Measurements from ENCODE around the gene STARD13. TPM values are rescaled to one million over a fixed set of nuclear protein-coding genes. Genes with fewer than 3 reads are reported as not detected.

STARD13 gene
- 55.6 TPM for total RNA-seq (ENCODE audit: insufficient read depth, low replicate concordance)

- peak; percentile 99 for DNase-seq (ENCODE audit: low spot score)
Observed at GRCh38 chr13:33285420-33286124, at the start of gene STARD13. Gene STARD13, minus strand, starts transcription at chr13:33285755. Its CDS starts 117 bp downstream, at chr13:33285638.

GRCh38 chr13:33334831-33335230 is 49.3 kb upstream of the STARD13 start:
- no peak for DNase-seq (ENCODE audit: low spot score)

DNA sequence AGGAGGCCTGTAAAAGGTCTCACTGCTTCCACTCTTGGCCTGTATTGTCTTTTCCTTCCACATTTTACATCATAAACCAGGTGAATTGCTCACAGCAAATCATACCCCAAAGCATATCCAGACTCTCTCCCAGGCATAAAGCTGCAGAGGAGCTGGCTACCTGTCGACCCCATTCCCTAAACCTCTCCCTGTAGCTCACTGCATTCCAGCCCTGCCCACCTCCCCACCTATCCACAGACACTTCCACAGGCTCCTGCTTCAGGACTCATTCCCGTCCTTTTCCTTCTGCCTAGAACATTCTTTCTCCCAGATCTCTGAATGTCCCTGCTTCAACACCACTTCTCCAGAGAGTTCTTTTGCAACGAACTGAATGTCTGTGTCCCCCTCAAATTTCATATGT is 46.4 kb upstream of the STARD13 start:
- no peak for DNase-seq (ENCODE audit: low spot score)

- DNase-seq (ENCODE audit: low spot score): no peak
Observed at GRCh38 chr13:33330483-33330882, 44.9 kb upstream of the STARD13 start.

- DNase-seq (ENCODE audit: low spot score): no peak
Observed at GRCh38 chr13:33328701-33329100, 43.1 kb upstream of the STARD13 start.

DNA sequence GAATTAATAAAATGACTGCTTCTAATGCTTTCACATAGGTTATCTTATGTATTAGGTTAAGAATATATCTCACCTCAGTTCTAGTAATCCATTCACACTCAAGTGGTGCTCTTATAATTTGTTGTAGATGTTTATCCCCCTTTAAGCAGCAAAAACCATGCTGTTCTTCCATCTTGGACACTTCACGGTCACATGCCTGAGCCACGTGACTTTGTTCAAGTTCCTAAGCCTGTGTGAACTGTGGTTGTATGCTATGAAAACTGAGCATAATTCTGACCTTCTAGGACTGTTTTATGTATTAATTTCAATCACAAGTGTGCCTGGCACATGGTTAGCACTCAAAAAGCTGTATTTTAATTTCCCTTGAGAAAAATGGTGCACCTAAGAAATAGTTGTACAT is 41.2 kb upstream of the STARD13 start:
- no peak for DNase-seq (ENCODE audit: low spot score)

DNA sequence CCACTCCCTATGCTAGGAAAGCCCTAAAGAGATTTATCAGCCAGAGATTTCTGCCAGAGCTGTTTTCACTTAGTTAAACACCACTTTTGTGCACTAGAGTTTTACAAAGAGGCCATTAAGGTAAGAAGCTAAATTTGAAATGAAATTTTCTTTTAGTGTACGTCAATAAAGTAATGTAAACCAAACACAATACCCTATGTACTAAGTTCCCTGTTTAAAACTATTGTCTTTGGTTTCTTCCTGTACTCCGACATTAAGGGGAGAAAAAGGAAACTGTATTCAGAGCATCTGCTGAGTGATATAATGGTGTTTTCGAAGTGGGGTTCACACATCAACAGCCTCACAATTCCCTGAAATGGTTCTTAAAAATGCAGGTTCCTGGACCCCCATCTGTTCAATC is 40.7 kb upstream of the STARD13 start:
- no peak for DNase-seq (ENCODE audit: low spot score)

- peak; percentile 79 for DNase-seq (ENCODE audit: low spot score)
Observed at GRCh38 chr13:33323801-33324510, 38.4 kb upstream of the STARD13 start.

DNA sequence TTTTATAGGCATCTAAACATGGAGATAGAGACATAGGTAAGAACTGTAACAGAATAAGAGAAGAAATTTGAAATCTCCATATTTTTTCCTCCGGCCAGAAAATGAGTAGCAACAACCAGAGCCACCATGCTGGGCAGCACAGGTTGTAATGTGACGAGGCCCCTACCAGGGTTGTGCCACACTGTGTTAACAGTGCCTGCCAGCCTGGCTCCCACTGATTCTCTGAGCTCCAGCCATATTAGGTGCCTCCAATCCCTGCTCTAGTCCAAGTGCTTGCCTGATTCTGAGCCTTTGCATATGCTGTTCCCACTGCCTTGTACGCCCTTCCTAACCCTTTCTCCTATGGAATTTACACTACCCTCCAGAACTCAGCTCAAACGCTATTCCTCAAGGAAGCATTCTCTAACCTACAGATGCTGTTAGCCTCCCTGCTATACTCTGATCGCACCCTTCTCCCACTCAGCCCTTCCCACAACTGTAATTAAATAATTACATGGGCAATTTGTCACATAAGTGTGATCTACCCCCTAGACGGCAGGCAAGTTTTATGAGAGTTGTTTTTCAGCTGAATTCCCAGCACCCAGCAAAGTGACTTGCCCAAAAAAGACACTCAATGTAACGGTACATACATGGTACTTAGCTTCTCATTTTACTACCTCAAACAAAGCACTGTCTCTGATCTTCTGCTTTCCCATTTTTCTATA is 37.6 kb upstream of the STARD13 start:
- DNase-seq (ENCODE audit: low spot score): peak; percentile 22

DNA sequence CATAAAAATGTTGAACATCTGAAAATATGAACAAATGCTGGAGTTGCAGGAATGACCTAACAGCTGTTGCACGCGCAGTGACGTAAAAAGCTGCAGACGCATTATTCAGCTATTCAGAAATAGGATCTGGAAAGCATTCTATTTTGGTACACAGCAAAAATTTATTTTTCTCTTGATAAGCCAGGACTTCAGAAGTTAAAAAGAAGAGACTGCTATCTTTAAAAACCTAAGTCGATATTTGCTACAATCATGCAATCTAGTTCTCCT is 36.9 kb upstream of the STARD13 start:
- DNase-seq (ENCODE audit: low spot score): peak; percentile 85

DNA sequence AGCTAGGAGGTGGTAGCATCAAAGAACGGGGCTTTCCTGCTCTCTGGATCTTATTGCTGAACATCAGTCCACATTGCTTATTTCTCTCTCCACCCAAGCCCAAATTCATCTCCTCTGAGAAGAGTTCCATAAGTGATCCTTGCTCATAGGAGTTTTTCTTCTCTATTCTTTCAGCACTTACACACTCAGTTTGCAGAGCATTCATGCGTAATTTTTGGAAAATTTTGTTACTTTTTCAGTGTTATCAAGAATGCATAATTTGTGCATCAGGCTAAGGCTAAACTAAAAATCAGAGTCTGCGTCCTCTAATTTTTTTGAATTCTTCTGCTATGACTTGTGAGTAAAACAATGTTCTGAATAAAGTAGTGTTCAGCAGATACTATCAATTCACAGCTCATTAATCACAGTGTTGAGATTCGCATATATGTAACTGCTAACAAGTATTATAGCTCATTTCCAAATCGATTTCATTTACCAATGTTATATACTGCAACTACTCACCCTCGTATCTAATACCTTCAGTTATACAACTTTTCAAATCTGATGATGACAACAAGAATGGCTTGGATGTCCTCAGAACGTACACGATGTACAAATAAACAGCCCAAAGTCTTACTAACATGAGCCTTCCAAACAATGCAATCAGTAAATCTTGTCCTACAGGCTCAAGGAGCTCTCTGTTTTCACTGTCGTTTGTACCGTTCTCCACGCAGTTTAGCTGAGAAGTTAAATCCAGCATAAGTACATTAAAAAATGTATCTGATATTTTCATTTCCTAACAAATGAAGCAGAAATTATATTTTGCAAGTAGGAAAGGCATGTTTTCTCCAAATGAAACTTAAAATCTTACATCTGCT is 36.4 kb upstream of the STARD13 start:
- peak; percentile 45 for DNase-seq (ENCODE audit: low spot score)

DNA sequence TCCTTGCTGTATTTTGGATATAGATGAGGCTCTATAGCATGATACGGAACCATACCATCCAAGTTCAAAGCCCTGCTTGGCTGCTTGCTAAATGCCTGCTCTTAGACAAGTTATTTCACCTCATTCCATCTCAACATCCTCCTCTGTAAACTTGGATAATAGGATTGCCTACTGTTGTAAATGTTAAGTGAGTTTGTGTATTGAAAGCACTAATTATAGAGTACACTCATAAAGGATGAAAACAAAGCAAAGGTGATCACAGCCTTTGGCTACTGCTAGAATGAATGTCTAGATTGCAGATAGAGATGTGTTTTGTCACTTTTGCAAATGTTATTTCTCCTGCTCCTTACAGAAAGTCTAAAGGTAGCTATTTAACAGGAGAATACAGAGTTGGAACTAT is 34.3 kb upstream of the STARD13 start:
- peak; percentile 5 for DNase-seq (ENCODE audit: low spot score)

GRCh38 chr13:33318744-33319143 is 33.2 kb upstream of the STARD13 start:
- no peak for DNase-seq (ENCODE audit: low spot score)

- DNase-seq (ENCODE audit: low spot score): no peak
Observed at GRCh38 chr13:33318037-33318436, 32.5 kb upstream of the STARD13 start.

GRCh38 chr13:33316890-33317289 is 31.3 kb upstream of the STARD13 start:
- no peak for DNase-seq (ENCODE audit: low spot score)

- DNase-seq (ENCODE audit: low spot score): no peak
Observed at GRCh38 chr13:33313504-33313903, 27.9 kb upstream of the STARD13 start.

DNA sequence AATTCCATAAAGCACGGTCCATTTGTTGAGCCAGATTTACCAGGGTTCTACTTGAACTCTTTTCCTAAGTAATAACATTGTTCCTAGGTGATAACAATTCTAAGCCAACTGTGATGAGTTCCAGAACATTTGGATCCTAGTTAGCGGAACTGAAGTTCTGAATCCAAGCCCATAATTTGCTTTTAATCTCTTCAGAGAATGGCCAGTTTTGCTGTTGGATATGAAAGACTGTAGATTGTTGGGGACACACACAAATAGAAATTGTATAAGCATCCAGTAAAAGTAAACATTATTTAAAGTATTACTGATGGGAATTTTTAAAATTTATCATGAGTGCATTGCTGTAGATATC is 27.3 kb upstream of the STARD13 start:
- DNase-seq (ENCODE audit: low spot score): no peak

- no peak for DNase-seq (ENCODE audit: low spot score)
Observed at GRCh38 chr13:33312150-33312860, 26.8 kb upstream of the STARD13 start.

GRCh38 chr13:33311040-33311439 is 25.5 kb upstream of the STARD13 start:
- no peak for DNase-seq (ENCODE audit: low spot score)

DNA sequence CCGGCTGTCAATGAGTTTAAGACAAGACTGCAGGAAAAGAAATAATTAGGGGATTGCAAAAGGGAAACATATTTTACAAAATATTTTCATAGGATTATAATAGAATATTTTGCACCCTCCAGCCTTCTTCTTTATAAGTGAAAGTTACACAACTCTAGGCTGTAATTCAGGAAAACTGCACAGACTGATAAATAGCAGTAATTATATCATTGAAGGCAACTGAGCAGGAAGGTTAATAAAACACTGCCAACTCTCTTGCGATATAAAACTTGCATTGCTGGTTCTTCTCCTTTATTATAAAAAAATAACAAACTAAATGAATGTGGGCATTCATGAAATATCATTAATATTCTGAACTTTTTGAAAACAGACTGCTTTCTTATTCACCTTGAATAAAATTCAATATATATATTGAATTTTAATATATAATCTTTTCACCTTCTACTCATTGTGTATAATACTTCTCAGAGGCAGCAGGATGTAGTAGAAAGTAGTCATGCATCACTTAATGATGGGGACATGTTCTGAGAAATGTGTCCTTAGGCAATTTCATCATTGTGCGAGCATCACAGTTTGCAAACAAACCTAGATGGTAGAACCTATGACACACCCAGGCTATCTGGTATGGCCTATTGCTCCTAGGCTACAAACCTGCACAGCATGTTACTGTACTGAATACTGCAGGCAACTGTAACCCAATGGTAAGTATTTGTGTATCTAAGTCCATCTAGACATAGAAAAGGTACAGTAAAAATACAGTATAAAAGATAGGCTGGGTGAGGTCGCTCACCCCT is 24.9 kb upstream of the STARD13 start:
- DNase-seq (ENCODE audit: low spot score): no peak

DNA sequence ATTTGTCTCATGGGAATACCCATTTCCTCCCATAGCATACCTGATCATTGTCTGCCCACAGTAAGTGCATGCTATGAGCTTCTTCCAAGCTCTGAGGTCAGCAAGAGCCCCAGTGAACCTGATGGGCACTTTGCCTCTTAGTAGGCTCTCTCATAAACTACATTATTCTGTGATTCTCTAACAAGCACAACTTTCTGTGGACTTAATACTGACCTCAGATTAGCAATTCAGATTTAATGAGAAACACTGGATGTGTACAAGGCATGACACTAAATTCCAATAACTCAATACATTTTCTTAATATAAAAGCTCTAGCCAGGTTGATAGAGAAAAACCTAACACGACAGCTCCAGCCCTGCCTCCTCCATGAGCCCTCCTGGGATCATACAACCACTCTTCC is 23.3 kb upstream of the STARD13 start:
- DNase-seq (ENCODE audit: low spot score): no peak

Measured in umbilical cord (tissue), 2 donors.